Liver (tissue), 9 donors: ENCODE data around the gene KRT84. TPM values are rescaled to one million over a fixed set of nuclear protein-coding genes. Genes with fewer than 3 reads are reported as not detected.

ENCODE experiments used
- DNase-seq: peaks from one replicate; pipeline ENCODE4 v3.0.0-alpha.2; 2017; ENCODE audit warnings: low spot score
- H3K27ac ChIP-seq, 2 donors: one replicate each; pipeline ENCODE4 v1.7.0; 2013; ENCODE audit warnings: inconsistent platforms in 2 of 2, low read length in 2 of 2, control low read depth in 1 of 2, low read depth in 1 of 2, mild to moderate bottlenecking in 1 of 2
- H3K27me3 ChIP-seq, 4 donors: one replicate each; pipeline versions ENCODE4 v1.6.1 to v1.7.0; 2013; ENCODE audit warnings: low read length in 3 of 4, inconsistent platforms in 1 of 4, mild to moderate bottlenecking in 1 of 4, moderate library complexity in 1 of 4; ENCODE audit not compliant: control insufficient read depth in 4 of 4, insufficient read depth in 4 of 4
- H3K36me3 ChIP-seq, 4 donors: one replicate each; pipeline versions ENCODE4 v1.6.1 to v1.7.0; 2013; ENCODE audit warnings: low read length in 3 of 4, mild to moderate bottlenecking in 3 of 4, low read depth in 1 of 4, moderate library complexity in 1 of 4; ENCODE audit not compliant: control insufficient read depth in 4 of 4, insufficient read depth in 3 of 4
- H3K4me1 ChIP-seq, 4 donors: one replicate each; pipeline versions ENCODE4 v1.6.1 to v1.7.0; 2013; ENCODE audit warnings: low read length in 3 of 4, mild to moderate bottlenecking in 3 of 4, moderate library complexity in 1 of 4; ENCODE audit not compliant: control insufficient read depth in 4 of 4, insufficient read depth in 4 of 4
- H3K4me3 ChIP-seq, 3 donors: one replicate each; pipeline versions ENCODE4 v1.6.1 to v1.7.0; 2013; ENCODE audit warnings: low read length in 3 of 3, control low read depth in 1 of 3, low read depth in 1 of 3, mild to moderate bottlenecking in 1 of 3
- H3K9ac ChIP-seq, 2 donors: one replicate each; pipeline ENCODE4 v1.7.0; 2013; ENCODE audit warnings: low read length in 2 of 2, mild to moderate bottlenecking in 2 of 2, moderate library complexity in 2 of 2, control low read depth in 1 of 2, low read depth in 1 of 2
- H3K9me3 ChIP-seq, 4 donors: one replicate each; pipeline versions ENCODE4 v1.6.1 to v1.7.0; 2013; ENCODE audit warnings: low read length in 3 of 4; ENCODE audit not compliant: control insufficient read depth in 4 of 4
- ATF3 ChIP-seq: IDR thresholded peaks from 2 replicates; pipeline ENCODE4 v1.6.1; 2016; ENCODE audit warnings: antibody characterized with exemption
- CTCF ChIP-seq: fragments of 150-350 bp; IDR thresholded peaks from 2 replicates; pipeline ENCODE4 v1.5.1; 2017; ENCODE audit warnings: improper control_type of control experiment, low read depth, low read length; ENCODE audit not compliant: missing input control
- EGR1 ChIP-seq, 2 donors: IDR thresholded peaks; 2 replicates each; pipeline ENCODE4 v1.6.1; 2016 to 2018; ENCODE audit warnings: antibody characterized with exemption in 2 of 2, low read depth in 2 of 2
- FOXA1 ChIP-seq: IDR thresholded peaks from 2 replicates; pipeline ENCODE4 v1.6.1; 2016; ENCODE audit warnings: antibody characterized with exemption
- FOXA2 ChIP-seq: IDR thresholded peaks from 2 replicates; pipeline ENCODE4 v1.6.1; 2016; ENCODE audit warnings: antibody characterized with exemption
- HNF4A ChIP-seq, 2 donors: conservative IDR thresholded peaks; 2 replicates each; pipeline ENCODE4 v1.6.1; 2016; ENCODE audit warnings: antibody characterized with exemption in 2 of 2, mild to moderate bottlenecking in 2 of 2
- HNF4G ChIP-seq: IDR thresholded peaks from 2 replicates; pipeline ENCODE4 v1.6.1; 2016; ENCODE audit warnings: antibody characterized with exemption
- JUND ChIP-seq, 2 donors: IDR thresholded peaks; 2 replicates each; pipeline ENCODE4 v1.6.1; 2016; ENCODE audit warnings: antibody characterized with exemption in 2 of 2
- MAX ChIP-seq: IDR thresholded peaks from 2 replicates; pipeline ENCODE4 v1.6.1; 2016; ENCODE audit warnings: antibody characterized with exemption
- NR2F2 ChIP-seq: IDR thresholded peaks from 2 replicates; pipeline ENCODE4 v1.6.1; 2016; ENCODE audit warnings: antibody characterized with exemption
- RAD21 ChIP-seq, 2 donors: IDR thresholded peaks; 2 replicates each; pipeline ENCODE4 v1.6.1; 2016; ENCODE audit warnings: antibody characterized with exemption in 2 of 2, mild to moderate bottlenecking in 2 of 2
- REST ChIP-seq: IDR thresholded peaks from 2 replicates; pipeline ENCODE4 v1.6.1; 2016; ENCODE audit warnings: antibody characterized with exemption, mild to moderate bottlenecking
- RXRA ChIP-seq, 2 donors: IDR thresholded peaks; 2 replicates each; pipeline ENCODE4 v1.6.1; 2017 to 2018; ENCODE audit warnings: antibody characterized with exemption in 2 of 2, mild to moderate bottlenecking in 1 of 2
- TAF1 ChIP-seq: conservative IDR thresholded peaks from 2 replicates; pipeline ENCODE4 v1.6.1; 2016; ENCODE audit warnings: antibody characterized with exemption, mild to moderate bottlenecking
- YY1 ChIP-seq: IDR thresholded peaks from 2 replicates; pipeline ENCODE4 v1.6.1; 2016; ENCODE audit warnings: antibody characterized with exemption, mild to moderate bottlenecking
- ZBTB33 ChIP-seq: IDR thresholded peaks from 2 replicates; pipeline ENCODE4 v1.6.1; 2016; ENCODE audit warnings: antibody characterized with exemption
- WGBS: extraction: QIAGEN DNeasy Blood & Tissue Kit; methylation state at CpG from one replicate; pipeline ENCODE4 v1.1.7; 2013; 5-methylcytosine and 5-hydroxymethylcytosine counted together
- polyA plus RNA-seq, 2 donors: library from polyadenylated mRNA; stranded (reverse) in 1 of 2; unstranded in 1 of 2; fragments of 200-250 nt in 1 of 2; fragments of >200 nt in 1 of 2; fragmentation: Nextera tagmentation in 1 of 2; extraction: Ambion mirVana in 1 of 2; gene quantifications; one replicate each; pipeline versions ENCODE4 v1.2.1 to v1.2.3, GENCODE V29; 2013 to 2015
- total RNA-seq, 2 donors: library from RNA; depleted of rRNA; stranded (reverse); fragments of >200 nt; gene quantifications; one replicate each; pipeline ENCODE4 v1.2.3, GENCODE V29; 2014
- donor health status: healthy.
- donor health status: healthy.
- donor health status: healthy.
- donor health status: healthy.
- donor health status: healthy.

KRT84 gene
- total and polyA plus RNA-seq, 4 donors, result not detected

GRCh38 chr12:52360663-52361271 is 24.7 kb downstream of the KRT84 start:
- TF ChIP-seq HNF4A (conservative IDR thresholded peaks at IDR 0.05) (no peak), NR2F2 (no peak), HNF4G (no peak), RAD21 (IDR thresholded peaks at IDR 0.05) (no peak), ATF3 (no peak), JUND (IDR thresholded peaks at IDR 0.05) (no peak), RXRA (IDR thresholded peaks at IDR 0.05) (no peak), TAF1 (no peak), CTCF (no peak), MAX (no peak), FOXA1 (no peak), REST (no peak), EGR1 (IDR thresholded peaks at IDR 0.05; ENCODE audit: low read depth in 2 of 2) (no peak)
- Histone ChIP-seq H3K4me1 (peaks cover 0 to 15% (median 7%) of the 10 kb centered on the region in 4 donors), H3K4me3 (no peak overlapping the region), H3K36me3 (no peaks in the 10 kb centered on the region), H3K27me3 (no peaks in the 10 kb centered on the region), H3K27ac (no peak overlapping the region), H3K9ac (no peak overlapping the region), H3K9me3 (no peaks in the 10 kb centered on the region)
- 93% methylated on average over 13 of the region's 13 CpGs for WGBS
- DNase-seq, result no peak

- WGBS, result 92% methylated on average over 7 of the region's 7 CpGs
- no peaks in the 10 kb centered on the region for H3K9me3 ChIP-seq
- no peak for TF ChIP-seq ZBTB33
- TF ChIP-seq FOXA2, result no peak
- TF ChIP-seq YY1, result no peak
- TF ChIP-seq HNF4G, result no peak
- TF ChIP-seq HNF4A (conservative IDR thresholded peaks at IDR 0.05), result no peak
- TF ChIP-seq REST, result no peak
- no peak overlapping the region for H3K27ac ChIP-seq
- no peaks in the 10 kb centered on the region for H3K36me3 ChIP-seq
- no peak overlapping the region for H3K9ac ChIP-seq
- H3K4me1 ChIP-seq, result peaks cover 0 to 15% (median 7%) of the 10 kb centered on the region in 4 donors
- no peak overlapping the region for H3K4me3 ChIP-seq
- no peaks in the 10 kb centered on the region for H3K27me3 ChIP-seq
- no peak for DNase-seq
These were observed 25.3 kb downstream of the KRT84 start for GRCh38 chr12:52360106-52360662.
